DMS 273 (cell line): ENCODE data around the gene EDEM3.
"Not testable (repeated sequence)": the region's sequence is repeated elsewhere in the genome, so short reads cannot be mapped to it uniquely, and the experiment has no call there.

ENCODE experiments used
- DNase-seq: peaks from one replicate; lab custom pipeline; 2025; ENCODE audit not compliant: unreplicated experiment; lab: John Stamatoyannopoulos, UW

The EDEM3 gene

GRCh38 chr1:184770181-184770979, 15.7 kb upstream of the EDEM3 start:
- DNase-seq, result no peak

GRCh38 chr1:184769241-184769640, 14.6 kb upstream of the EDEM3 start:
- DNase-seq, result no peak

- DNase-seq, result no peak
Measured at GRCh38 chr1:184768467-184768866, 13.8 kb upstream of the EDEM3 start.

GRCh38 chr1:184767591-184767990, 12.9 kb upstream of the EDEM3 start:
- DNase-seq, result no peak

GRCh38 chr1:184764483-184764882, 9.8 kb upstream of the EDEM3 start:
- no peak for DNase-seq

GRCh38 chr1:184763520-184763919, 8.9 kb upstream of the EDEM3 start:
- DNase-seq, result not testable (repeated sequence)

- DNase-seq, result no peak
Measured at GRCh38 chr1:184761969-184762485, 7.4 kb upstream of the EDEM3 start.

GRCh38 chr1:184759651-184760050, 5.0 kb upstream of the EDEM3 start:
- DNase-seq, result no peak

- peak; percentile 47 for DNase-seq
Measured at GRCh38 chr1:184759112-184759511, 4.5 kb upstream of the EDEM3 start.

GRCh38 chr1:184757891-184758290, 3.2 kb upstream of the EDEM3 start:
- DNase-seq, result no peak

- DNase-seq, result no peak
Measured at GRCh38 chr1:184757406-184757805, 2.7 kb upstream of the EDEM3 start.

- peak; percentile 62 for DNase-seq
Measured at GRCh38 chr1:184755226-184756065, 788 bp upstream of the EDEM3 start.

- peak; percentile 72 for DNase-seq
Measured at GRCh38 chr1:184753608-184754475, 816 bp downstream of the EDEM3 start.

GRCh38 chr1:184753117-184753516, 1.5 kb downstream of the EDEM3 start:
- no peak for DNase-seq

- peak; percentile 24 for DNase-seq
Measured at GRCh38 chr1:184752656-184753055, 2.0 kb downstream of the EDEM3 start.

- DNase-seq, result no peak
Measured at GRCh38 chr1:184748740-184749139, 5.9 kb downstream of the EDEM3 start.

- DNase-seq, result no peak
Measured at GRCh38 chr1:184747089-184747955, 7.3 kb downstream of the EDEM3 start.

GRCh38 chr1:184745929-184746638, 8.6 kb downstream of the EDEM3 start:
- peak; percentile 81 for DNase-seq

- no peak for DNase-seq
Measured at GRCh38 chr1:184745110-184745509, 9.5 kb downstream of the EDEM3 start.
